ENCODE measurements around the gene CLPX. TPM values are rescaled to one million over a fixed set of nuclear protein-coding genes. Genes with fewer than 3 reads are reported as not detected.

CLPX gene
- total RNA-seq, 1 experiment from 2014 or later: 19.3 TPM

DNA sequence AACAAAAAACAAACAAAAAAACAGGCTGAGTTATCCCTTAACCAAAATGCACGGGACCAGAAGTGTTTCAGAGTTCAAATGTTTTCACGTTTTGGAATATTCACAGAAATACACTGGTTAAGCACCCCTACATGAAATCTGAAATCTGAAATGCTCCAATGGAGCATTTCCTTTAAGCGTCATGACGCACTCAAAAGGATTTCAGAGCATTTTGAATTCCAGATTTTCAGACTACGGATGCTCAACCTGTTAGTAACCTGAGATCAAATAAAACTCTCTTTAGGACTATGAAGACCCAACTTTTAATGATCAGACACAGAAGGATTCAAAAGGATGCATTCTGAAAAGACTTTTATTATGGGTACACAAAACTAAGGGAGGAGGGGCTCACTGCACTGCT is 9.6 kb downstream of the CLPX start:
- ChIA-PET CTCF (no interaction called here), POLR2A (ENCODE audit: unreplicated experiment) (no interaction called here)
- Histone ChIP-seq H2AFZ (ENCODE audit: low read length) (no peak overlapping the region), H4K20me1 (ENCODE audit: low read length) (no peaks in the 10 kb centered on the region), H3F3A (ENCODE audit: low read length, unreplicated experiment) (no peaks in the 10 kb centered on the region), H3K79me2 (ENCODE audit: low read length) (peaks cover 14% of the 10 kb centered on the region), H3K27ac (ENCODE audit: low read length) (no peak overlapping the region), H3K36me3 (ENCODE audit: low read depth, low read length) (peaks cover 19% of the 10 kb centered on the region; the same call in 1 of the 2 replicates), H3K9me2 (replicated peaks; ENCODE audit: low read length) (no peaks in the 10 kb centered on the region), H3K9me3 (ENCODE audit: low read length) (no peaks in the 10 kb centered on the region), H3K4me2 (ENCODE audit: low read length) (no peak overlapping the region), H3K4me1 (ENCODE audit: insufficient read depth, low read length) (peaks cover 9% of the 10 kb centered on the region; the same call in 1 of the 2 replicates), H3K27me3 (ENCODE audit: low read length) (no peaks in the 10 kb centered on the region), H3K9ac (ENCODE audit: low read length) (no peak overlapping the region), H3K4me3 (ENCODE audit: low read length) (no peak overlapping the region)
- no peak for DNase-seq
- no TSS peak for BruUV-seq (replicated peaks)
- intact Hi-C loops (cut with micrococcal nuclease): no loop called here
- no peak for ATAC-seq
- no peak for TF ChIP-seq EZH2 (IDR thresholded peaks at IDR 0.05; ENCODE audit: low read length, unreplicated experiment)

DNA sequence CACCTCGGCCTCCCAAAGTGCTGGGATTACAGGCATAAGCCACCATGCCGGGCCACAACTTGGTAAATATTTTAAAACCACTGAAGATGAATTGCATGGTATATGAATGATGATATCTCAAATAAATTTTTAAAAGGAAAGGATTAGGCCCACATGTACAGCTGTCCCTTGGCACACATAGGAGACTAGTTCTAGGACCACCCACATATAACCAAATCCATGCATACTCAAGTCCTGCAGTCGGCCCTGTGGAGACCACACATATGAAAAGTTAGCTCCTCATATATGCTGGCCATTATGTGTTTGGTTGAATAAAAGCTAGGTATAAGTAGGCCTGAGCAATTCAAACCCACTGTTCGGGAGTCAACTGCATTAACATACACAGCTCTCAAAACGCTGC is 10.6 kb downstream of the CLPX start:
- POLR2A ChIA-PET (ENCODE audit: unreplicated experiment): no interaction called here
- no peaks in the 10 kb centered on the region for H3F3A ChIP-seq (ENCODE audit: low read length, unreplicated experiment)
- no peak overlapping the region for H3K4me2 ChIP-seq (ENCODE audit: low read length)
- H3K9me2 ChIP-seq (replicated peaks; ENCODE audit: low read length): no peaks in the 10 kb centered on the region
- H3K9ac ChIP-seq (ENCODE audit: low read length): no peak overlapping the region
- no peak for DNase-seq
- no peak overlapping the region for H2AFZ ChIP-seq (ENCODE audit: low read length)
- TF ChIP-seq EZH2 (IDR thresholded peaks at IDR 0.05; ENCODE audit: low read length, unreplicated experiment) (no peak), EZH2phosphoT487 (IDR thresholded peaks at IDR 0.05; ENCODE audit: borderline replicate concordance, low read length) (no peak)
- TF ChIP-seq, protein P1, sequence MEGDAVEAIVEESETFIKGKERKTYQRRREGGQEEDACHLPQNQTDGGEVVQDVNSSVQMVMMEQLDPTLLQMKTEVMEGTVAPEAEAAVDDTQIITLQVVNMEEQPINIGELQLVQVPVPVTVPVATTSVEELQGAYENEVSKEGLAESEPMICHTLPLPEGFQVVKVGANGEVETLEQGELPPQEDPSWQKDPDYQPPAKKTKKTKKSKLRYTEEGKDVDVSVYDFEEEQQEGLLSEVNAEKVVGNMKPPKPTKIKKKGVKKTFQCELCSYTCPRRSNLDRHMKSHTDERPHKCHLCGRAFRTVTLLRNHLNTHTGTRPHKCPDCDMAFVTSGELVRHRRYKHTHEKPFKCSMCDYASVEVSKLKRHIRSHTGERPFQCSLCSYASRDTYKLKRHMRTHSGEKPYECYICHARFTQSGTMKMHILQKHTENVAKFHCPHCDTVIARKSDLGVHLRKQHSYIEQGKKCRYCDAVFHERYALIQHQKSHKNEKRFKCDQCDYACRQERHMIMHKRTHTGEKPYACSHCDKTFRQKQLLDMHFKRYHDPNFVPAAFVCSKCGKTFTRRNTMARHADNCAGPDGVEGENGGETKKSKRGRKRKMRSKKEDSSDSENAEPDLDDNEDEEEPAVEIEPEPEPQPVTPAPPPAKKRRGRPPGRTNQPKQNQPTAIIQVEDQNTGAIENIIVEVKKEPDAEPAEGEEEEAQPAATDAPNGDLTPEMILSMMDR (conservative IDR thresholded peaks at IDR 0.05; ENCODE audit: low read depth, low read length): no peak
- peaks cover 4% of the 10 kb centered on the region for H3K79me2 ChIP-seq (ENCODE audit: low read length)
- no peak overlapping the region for H3K4me3 ChIP-seq (ENCODE audit: low read length)
- H3K27ac ChIP-seq (ENCODE audit: low read length): no peak overlapping the region
- H3K27me3 ChIP-seq (ENCODE audit: low read length): no peaks in the 10 kb centered on the region
- no TSS peak for BruUV-seq (replicated peaks)
- H4K20me1 ChIP-seq (ENCODE audit: low read length): no peaks in the 10 kb centered on the region
- no peaks in the 10 kb centered on the region for H3K9me3 ChIP-seq (ENCODE audit: low read length)
- ATAC-seq: no peak
- CTCF ChIA-PET: no interaction called here
- intact Hi-C loops (cut with micrococcal nuclease): no loop called here
- H3K36me3 ChIP-seq (ENCODE audit: low read depth, low read length): peaks cover 19% of the 10 kb centered on the region; the same call in 1 of the 2 replicates
- peaks cover 9% of the 10 kb centered on the region; the same call in 1 of the 2 replicates for H3K4me1 ChIP-seq (ENCODE audit: insufficient read depth, low read length)

DNA sequence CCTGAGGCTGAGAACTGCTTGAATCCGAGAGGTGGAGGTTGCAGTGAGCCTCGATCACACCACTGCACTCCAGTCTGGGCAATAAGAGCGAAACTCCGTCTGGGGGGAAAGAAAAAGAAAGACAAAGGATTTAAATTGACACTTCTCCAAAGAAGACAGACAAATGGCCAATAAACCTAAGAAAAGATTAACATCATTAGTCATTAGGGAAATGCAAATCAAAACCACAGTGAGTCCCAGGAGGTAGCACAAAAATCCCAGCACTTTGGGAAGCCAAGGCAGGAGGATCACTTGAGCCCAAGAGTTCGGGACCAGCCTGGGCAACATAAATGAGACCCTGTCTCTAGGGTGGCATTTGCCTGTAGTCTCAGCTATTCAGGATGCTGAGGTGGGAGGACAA is 12.6 kb downstream of the CLPX start:
- CTCF ChIA-PET: no interaction called here
- no peaks in the 10 kb centered on the region for H3K79me2 ChIP-seq (ENCODE audit: low read length)
- TF ChIP-seq, protein P1 (conservative IDR thresholded peaks at IDR 0.05; ENCODE audit: low read depth, low read length): no peak
- TF ChIP-seq EZH2phosphoT487 (IDR thresholded peaks at IDR 0.05; ENCODE audit: borderline replicate concordance, low read length) (no peak), EZH2 (IDR thresholded peaks at IDR 0.05; ENCODE audit: low read length, unreplicated experiment) (no peak)

More for the DNA sequence above, 12.6 kb downstream of the CLPX start:
- no peaks in the 10 kb centered on the region for H3K9me3 ChIP-seq (ENCODE audit: low read length)
- DNase-seq (no peak), ATAC-seq (no peak)
- intact Hi-C loops (cut with micrococcal nuclease): no loop called here
- H2AFZ ChIP-seq (ENCODE audit: low read length): no peak overlapping the region
- BruUV-seq (replicated peaks): no TSS peak
- H3K4me2 ChIP-seq (ENCODE audit: low read length): no peak overlapping the region
- no peak overlapping the region for H3K9ac ChIP-seq (ENCODE audit: low read length)
- H3K27ac ChIP-seq (ENCODE audit: low read length): no peak overlapping the region
- H3K4me3 ChIP-seq (ENCODE audit: low read length): no peak overlapping the region
- no peaks in the 10 kb centered on the region for H3F3A ChIP-seq (ENCODE audit: low read length, unreplicated experiment)
- no peaks in the 10 kb centered on the region for H3K27me3 ChIP-seq (ENCODE audit: low read length)
- H3K36me3 ChIP-seq (ENCODE audit: low read depth, low read length): peaks cover 14% of the 10 kb centered on the region; the same call in 1 of the 2 replicates
- no peaks in the 10 kb centered on the region for H3K9me2 ChIP-seq (replicated peaks; ENCODE audit: low read length)
- POLR2A ChIA-PET (ENCODE audit: unreplicated experiment): no interaction called here
- H3K4me1 ChIP-seq (ENCODE audit: insufficient read depth, low read length): peaks cover 7% of the 10 kb centered on the region; the same call in 1 of the 2 replicates
- no peaks in the 10 kb centered on the region for H4K20me1 ChIP-seq (ENCODE audit: low read length)

Measured in PC-3 (cell line).